Activated CD4-positive, alpha-beta T cell treated with anti-CD3 and anti-CD28 coated beads, Interleukin-10, Interleukin-2, amounts not matched to agents 100 ng/mL and 50 ng/mL, durations not matched to agents 16 hours and 8 hours (primary cell): ENCODE measurements around the gene C1orf74.

ENCODE experiments used
- DNase-seq: peaks from one replicate; pipeline ENCODE4 v3.0.0-alpha.2; 2020

The C1orf74 gene

GRCh38 chr1:209741889-209742288 lies 42.5 kb downstream of the C1orf74 start:
- no peak for DNase-seq

GRCh38 chr1:209741193-209741592 lies 43.2 kb downstream of the C1orf74 start:
- DNase-seq, result no peak

- no peak for DNase-seq
These were observed 46.1 kb downstream of the C1orf74 start for GRCh38 chr1:209738270-209738669.

GRCh38 chr1:209737118-209737505 lies 47.2 kb downstream of the C1orf74 start:
- DNase-seq, result no peak

DNA sequence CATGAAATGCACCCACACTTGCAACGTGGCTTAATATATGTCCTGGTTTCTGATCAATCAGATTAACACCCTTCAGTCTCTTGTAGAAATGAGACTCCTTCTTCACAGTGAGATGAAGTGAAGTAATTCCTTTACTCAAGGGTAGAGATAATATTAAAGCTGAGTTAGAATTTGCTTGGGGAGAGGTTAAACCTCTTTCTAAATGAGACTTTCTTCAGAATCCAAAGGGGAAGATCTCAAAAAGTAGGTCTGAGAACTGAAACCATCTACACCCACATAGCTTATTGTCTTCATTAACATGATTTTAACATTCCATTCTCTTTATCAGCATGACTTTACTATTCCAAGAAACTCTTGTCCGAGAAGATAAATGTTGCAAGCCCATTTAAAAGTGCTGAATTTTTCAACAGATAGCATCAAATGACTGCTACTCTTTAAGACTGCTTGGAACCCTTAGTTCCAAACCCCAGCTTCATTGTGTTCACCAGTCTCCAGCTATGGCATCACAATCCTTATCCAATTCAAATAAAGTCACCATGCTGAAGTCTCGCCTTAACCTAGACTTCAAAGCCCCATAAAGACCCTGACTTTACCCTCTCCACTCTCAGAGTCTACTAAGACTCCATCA lies 47.8 kb downstream of the C1orf74 start:
- peak; percentile 40 for DNase-seq

DNA sequence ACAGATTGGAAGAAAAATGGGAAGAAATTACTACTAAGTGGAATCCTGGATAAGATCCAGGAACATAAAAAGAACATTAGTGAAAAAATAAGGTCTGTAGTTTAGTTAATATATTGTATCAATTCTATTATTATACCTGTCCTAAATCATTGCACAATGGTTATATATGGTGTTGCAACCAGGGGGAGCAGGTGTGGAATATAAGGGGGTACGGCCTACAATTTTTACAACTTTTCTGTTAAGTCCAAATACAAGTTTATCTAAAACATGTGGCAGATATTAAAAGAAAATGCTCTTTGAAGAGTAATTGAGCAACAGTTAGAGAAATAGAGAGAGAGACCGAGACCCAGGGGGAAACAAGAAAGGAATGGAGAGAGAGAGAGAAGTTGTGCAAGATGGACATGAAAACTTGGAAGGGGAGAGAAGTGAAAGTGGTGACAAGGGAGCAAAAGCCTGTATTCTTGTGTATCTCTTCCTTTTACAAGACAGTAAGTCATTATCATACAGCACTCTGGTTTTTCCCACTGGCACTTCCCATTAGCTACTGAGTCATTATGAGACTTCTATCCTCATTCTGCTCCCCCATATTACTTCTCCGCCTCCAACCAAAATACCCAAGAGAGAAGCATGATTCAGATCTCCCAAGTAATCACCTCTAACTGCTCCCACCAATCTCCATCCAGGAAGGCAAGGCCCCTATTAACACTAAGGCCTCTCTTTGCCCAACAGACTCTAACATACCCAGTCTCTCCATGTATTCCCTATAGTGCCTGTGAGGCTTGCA lies 50.8 kb downstream of the C1orf74 start:
- DNase-seq, result no peak

- no peak for DNase-seq
These were observed 51.6 kb downstream of the C1orf74 start for GRCh38 chr1:209732725-209733124.

GRCh38 chr1:209729436-209729835 lies 54.9 kb downstream of the C1orf74 start:
- no peak for DNase-seq
